ENCODE results near the gene HECTD2.
"Not testable (repeated sequence)": the region's sequence is repeated elsewhere in the genome, so short reads cannot be mapped to it uniquely, and the experiment has no call there.

DNA sequence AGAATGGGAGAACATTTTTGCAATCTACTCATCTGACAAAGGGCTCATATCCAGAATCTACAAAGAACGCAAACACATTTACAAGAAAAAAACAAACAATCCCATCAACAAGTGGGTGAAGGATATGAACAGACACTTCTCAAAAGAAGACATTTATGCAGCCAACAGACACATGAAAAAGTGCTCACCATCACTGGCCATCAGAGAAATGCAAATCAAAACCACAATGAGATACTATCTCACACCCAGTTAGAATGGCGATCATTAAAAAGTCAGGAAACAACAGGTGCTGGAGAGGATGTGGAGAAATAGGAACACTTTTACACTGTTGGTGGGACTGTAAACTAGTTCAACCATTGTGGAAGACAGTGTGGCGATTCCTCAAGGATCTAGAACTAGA, 44.6 kb upstream of the HECTD2 start:
- TF ChIP-seq, protein P1, sequence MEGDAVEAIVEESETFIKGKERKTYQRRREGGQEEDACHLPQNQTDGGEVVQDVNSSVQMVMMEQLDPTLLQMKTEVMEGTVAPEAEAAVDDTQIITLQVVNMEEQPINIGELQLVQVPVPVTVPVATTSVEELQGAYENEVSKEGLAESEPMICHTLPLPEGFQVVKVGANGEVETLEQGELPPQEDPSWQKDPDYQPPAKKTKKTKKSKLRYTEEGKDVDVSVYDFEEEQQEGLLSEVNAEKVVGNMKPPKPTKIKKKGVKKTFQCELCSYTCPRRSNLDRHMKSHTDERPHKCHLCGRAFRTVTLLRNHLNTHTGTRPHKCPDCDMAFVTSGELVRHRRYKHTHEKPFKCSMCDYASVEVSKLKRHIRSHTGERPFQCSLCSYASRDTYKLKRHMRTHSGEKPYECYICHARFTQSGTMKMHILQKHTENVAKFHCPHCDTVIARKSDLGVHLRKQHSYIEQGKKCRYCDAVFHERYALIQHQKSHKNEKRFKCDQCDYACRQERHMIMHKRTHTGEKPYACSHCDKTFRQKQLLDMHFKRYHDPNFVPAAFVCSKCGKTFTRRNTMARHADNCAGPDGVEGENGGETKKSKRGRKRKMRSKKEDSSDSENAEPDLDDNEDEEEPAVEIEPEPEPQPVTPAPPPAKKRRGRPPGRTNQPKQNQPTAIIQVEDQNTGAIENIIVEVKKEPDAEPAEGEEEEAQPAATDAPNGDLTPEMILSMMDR (IDR thresholded peaks at IDR 0.05; ENCODE audit: control extremely low read depth in 1 of 3, insufficient read depth in 1 of 3, low read depth in 1 of 3, low read length in 3 of 3), result not testable (repeated sequence)
- TF ChIP-seq CREB1 (IDR thresholded peaks at IDR 0.05); TAF1 (IDR thresholded peaks at IDR 0.05; ENCODE audit: low read depth, low read length); SP1 (IDR thresholded peaks at IDR 0.05; ENCODE audit: low read depth, low read length); EZH2 (IDR thresholded peaks at IDR 0.05; ENCODE audit: low read depth, low read length, severe bottlenecking); RAD21 (IDR thresholded peaks at IDR 0.05 in 1 of 2, conservative IDR thresholded peaks at IDR 0.05 in 1 of 2; ENCODE audit: low read depth in 2 of 2, low read length in 2 of 2): not testable (repeated sequence)

All from H1 (cell line).